K562 (cell line): ENCODE data around the gene IL23A. TPM values are rescaled to one million over a fixed set of nuclear protein-coding genes. Genes with fewer than 3 reads are reported as not detected.

Experiments
- ATAC-seq: fragments of 200-7000 bp; cut with Tn5 transposase; 3 replicates; pipeline ENCODE4 v1.9.1; 2020; ENCODE audit warnings: moderate library complexity
- BruUV-seq: library from RNA; stranded (reverse); fragments of 400-500 nt; replicated peaks from 2 replicates; lab custom pipeline; 2021; lab: Mats Ljungman, UMichigan
- CTCF ChIA-PET: fragments of 300-600 bp; formaldehyde crosslinking; extraction: SDS; loops from one replicate; lab custom pipeline; 2021; ENCODE audit warnings: low intra/inter-chr PET ratio; lab: Yijun Ruan, JAX
- POLR2A ChIA-PET: fragments of 300-600, 350-650 bp; sonication (Branson Sonifier 250); formaldehyde crosslinking; extraction: SDS; loops from one replicate; lab custom pipeline; 2021; ENCODE audit warnings: antibody characterized with exemption, inconsistent platforms; lab: Yijun Ruan, JAX
- DNase-seq, 4 experiments: peaks; one replicate each; pipeline versions ENCODE4 v3.0.0 to v3.0.0-alpha.2; 2011 to 2018; ENCODE audit warnings: low spot score in 3 of 4, mixed read lengths in 3 of 4; ENCODE audit errors: extremely low read depth in 1 of 4
- FAIRE-seq: peaks from 2 replicates; lab custom pipeline; 2011; peaks lifted over from hg19 to GRCh38; lab: Jason Lieb, UNC
- H2AFZ ChIP-seq: 2 replicates; pipeline ENCODE4 v1.6.0; 2011; ENCODE audit warnings: low read depth, low read length, control low read depth, inconsistent platforms
- H3K27ac ChIP-seq: fragments of 200-600 bp; 3 replicates; pipeline ENCODE4 v1.8.0; 2011; ENCODE audit warnings: low read depth, mild to moderate bottlenecking, control low read depth, inconsistent platforms, low read length, moderate library complexity, mixed read lengths; ENCODE audit errors: extremely low read depth
- H3K27me3 ChIP-seq, 2 experiments: fragments of 300-600 bp in 1 of 2; 2 replicates in 1 of 2; 3 replicates in 1 of 2; pipeline versions ENCODE4 v1.6.0 to v1.8.0; 2011; ENCODE audit warnings: inconsistent platforms in 2 of 2, low read length in 2 of 2, mild to moderate bottlenecking in 1 of 2, mixed read lengths in 1 of 2, moderate library complexity in 1 of 2; ENCODE audit not compliant: control insufficient read depth in 2 of 2, insufficient read depth in 2 of 2
- H3K36me3 ChIP-seq: fragments of 300-600 bp; 3 replicates; pipeline ENCODE4 v1.8.0; 2011; ENCODE audit warnings: mild to moderate bottlenecking, low read length, inconsistent platforms; ENCODE audit not compliant: control insufficient read depth, insufficient read depth
- H3K4me1 ChIP-seq, 2 experiments: fragments of 200-600 bp in 1 of 2; replicated peaks in 1 of 2; 2 replicates in 1 of 2; 3 replicates in 1 of 2; pipeline versions ENCODE4 v1.5.1 to v1.8.0; 2011; ENCODE audit warnings: inconsistent platforms in 2 of 2, low read length in 2 of 2, mild to moderate bottlenecking in 1 of 2, mixed read lengths in 1 of 2, moderate library complexity in 1 of 2; ENCODE audit not compliant: control insufficient read depth in 2 of 2, insufficient read depth in 2 of 2
- H3K4me2 ChIP-seq: 2 replicates; pipeline ENCODE4 v1.6.1; 2011; ENCODE audit warnings: low read length, control low read depth, inconsistent platforms, mixed read lengths; ENCODE audit not compliant: insufficient read depth
- H3K4me3 ChIP-seq: fragments of 200-600 bp; sonication (generic), shearing (Covaris generic); 2 replicates; pipeline ENCODE4 v1.5.1; 2016; ENCODE audit warnings: control low read depth, inconsistent platforms
- H3K79me2 ChIP-seq: fragments of 200-600 bp; 3 replicates; pipeline ENCODE4 v1.8.0; 2011; ENCODE audit warnings: low read length, inconsistent platforms; ENCODE audit not compliant: control insufficient read depth, insufficient read depth
- H3K9ac ChIP-seq, 2 experiments: 2 replicates each; pipeline versions ENCODE4 v1.6.0 to v1.6.1; 2011; ENCODE audit warnings: low read depth in 2 of 2, low read length in 2 of 2, control low read depth in 1 of 2, inconsistent platforms in 1 of 2, mild to moderate bottlenecking in 1 of 2, mixed read lengths in 1 of 2; ENCODE audit not compliant: insufficient read depth in 1 of 2
- H3K9me1 ChIP-seq: one replicate; pipeline ENCODE4 v1.6.0; 2011; ENCODE audit warnings: inconsistent platforms, mild to moderate bottlenecking, low read length, moderate library complexity; ENCODE audit not compliant: control insufficient read depth, insufficient read depth
- H3K9me3 ChIP-seq: replicated peaks from 2 replicates; pipeline ENCODE4 v1.5.1; 2011; ENCODE audit warnings: low read depth, low read length, inconsistent platforms; ENCODE audit not compliant: control insufficient read depth, insufficient read depth
- H4K20me1 ChIP-seq: replicated peaks from 2 replicates; pipeline ENCODE4 v1.6.1; 2011; ENCODE audit warnings: low read length, inconsistent platforms, mixed read lengths; ENCODE audit not compliant: control insufficient read depth, insufficient read depth
- BRF1 ChIP-seq: IDR thresholded peaks from 3 replicates; pipeline ENCODE4 v1.6.1; 2011; ENCODE audit warnings: borderline replicate concordance, mild to moderate bottlenecking; ENCODE audit not compliant: insufficient read length; ENCODE audit errors: extremely low read depth
- CTCF ChIP-seq, 3 experiments: IDR thresholded peaks in 2 of 3; conservative IDR thresholded peaks in 1 of 3; 2 replicates each; pipeline ENCODE4 v1.5.1; 2011 to 2012; ENCODE audit warnings: low read length in 3 of 3, mild to moderate bottlenecking in 3 of 3, control low read depth in 2 of 3, improper control_type of control experiment in 1 of 3, inconsistent platforms in 1 of 3, low read depth in 1 of 3, mixed read lengths in 1 of 3, moderate library complexity in 1 of 3; ENCODE audit not compliant: insufficient read depth in 2 of 3
- HLTF ChIP-seq: fragments of 450-650 bp; IDR thresholded peaks from 2 replicates; pipeline ENCODE4 v1.6.1; 2016
- KLF1 ChIP-seq: fragments of 450-650 bp; IDR thresholded peaks from 2 replicates; pipeline ENCODE4 v1.6.1; 2016; ENCODE audit warnings: missing genetic modification characterization, missing compliant biosample characterization
- RAD21 ChIP-seq, 2 experiments: fragments of 250-450 bp in 1 of 2; fragments of 450-650 bp in 1 of 2; sonication (Bioruptor Pico) in 1 of 2; formaldehyde crosslinking in 1 of 2; IDR thresholded peaks in 1 of 2; conservative IDR thresholded peaks in 1 of 2; 2 replicates each; pipeline versions ENCODE4 v1.4.0 to v1.8.0; 2020 to 2022; ENCODE audit warnings: mild to moderate bottlenecking in 2 of 2, moderate library complexity in 1 of 2
- RBFOX2 ChIP-seq: fragments of 200-400 bp; formaldehyde crosslinking; IDR thresholded peaks from 2 replicates; pipeline ENCODE4 v1.6.1; 2017; ENCODE audit warnings: low read depth, mild to moderate bottlenecking, low read length, moderate library complexity
- TFAP4 ChIP-seq: sonication (generic); formaldehyde crosslinking; IDR thresholded peaks from 2 replicates; pipeline ENCODE4 v1.8.0; 2022; ENCODE audit warnings: missing genetic modification reagents, mild to moderate bottlenecking, moderate library complexity, borderline replicate concordance
- ZFX ChIP-seq: sonication (generic); formaldehyde crosslinking; IDR thresholded peaks from 2 replicates; pipeline ENCODE4 v1.8.0; 2022; ENCODE audit warnings: mild to moderate bottlenecking, missing genetic modification reagents, moderate library complexity
- ZNF263 ChIP-seq: sonication (generic); formaldehyde crosslinking; IDR thresholded peaks from 2 replicates; pipeline ENCODE4 v1.8.0; 2022; ENCODE audit warnings: mild to moderate bottlenecking, missing genetic modification reagents, borderline replicate concordance
- ZNF445 ChIP-seq: fragments of 250-450 bp; sonication (Bioruptor Pico); IDR thresholded peaks from 2 replicates; pipeline ENCODE4 v1.4.0; 2020; ENCODE audit warnings: low read depth, mild to moderate bottlenecking, moderate library complexity
- WGBS: fragments of 100-300 bp; shearing (Covaris generic); methylation state at CpG from one replicate; pipeline ENCODE4 v1.1.6; 2016; ENCODE audit warnings: low coverage, mixed read lengths; ENCODE audit not compliant: insufficient coverage; ENCODE audit errors: missing lambda C conversion rate; 5-methylcytosine and 5-hydroxymethylcytosine counted together
- in situ Hi-C: fragments of 300-500 bp; cut with MboI; formaldehyde crosslinking; loops from 4 replicates; pipeline ENCODE4 v1.15.0; 2018; ENCODE audit warnings: inconsistent platforms, mixed read lengths
- intact Hi-C: fragments of 100-400 bp; cut with micrococcal nuclease; formaldehyde crosslinking; loops from 2 replicates; pipeline ENCODE4 v1.14.2; 2022
- polyA plus RNA-seq, 8 experiments: library from polyadenylated mRNA; depleted of rRNA in 4 of 8; stranded (reverse) in 5 of 8; unstranded in 3 of 8; fragments of >200 nt; fragmentation: Nextera tagmentation in 2 of 8; fragmentation: Illumina TruSeq in 1 of 8; extraction: Ambion mirVana in 2 of 8; extraction: Trizol in 1 of 8; gene quantifications; 2 replicates each; pipeline versions ENCODE4 v1.2.1 to v1.2.3, GENCODE V29; 2011 to 2014; ENCODE audit warnings: inconsistent platforms in 1 of 8, missing spikeins in 1 of 8
- total RNA-seq, 7 experiments: library from RNA; depleted of rRNA in 6 of 7; stranded (reverse); fragments of >200 nt in 6 of 7; fragmentation: Illumina TruSeq in 2 of 7; extraction: Trizol in 2 of 7; gene quantifications; 2 replicates each; pipeline versions ENCODE4 v1.2.1 to v1.2.3, GENCODE V29; 2011 to 2021; ENCODE audit warnings: low replicate concordance in 1 of 7

IL23A gene
- total and polyA plus RNA-seq, 9 of the 15 experiments (the other 6 are each of a cell fraction or from before 2014, with no cell fraction given): 4.4 to 37.2 (median 9.6) TPM

GRCh38 chr12:56346675-56347074, 8.0 kb downstream of the IL23A start:
- POLR2A ChIA-PET: interaction anchor here (0.9 to 19.4 kb wide), 3 partner anchors 4 to 14 kb away, joined by 3 to 274 read pairs (median 274); partner anchors contain the start of genes APOF, IL23A, PAN2 and STAT2
- intact Hi-C loops: no loop called here
- peaks cover 77% of the 10 kb centered on the region; the same call in 2 of the 3 replicates for H3K36me3 ChIP-seq
- TF ChIP-seq CTCF (IDR thresholded peaks at IDR 0.05 in 2 of 3, conservative IDR thresholded peaks at IDR 0.05 in 1 of 3; ENCODE audit: insufficient read depth in 2 of 3, low read depth in 1 of 3, low read length in 3 of 3) (peak; percentile 44 to 58 (median 46)), ZNF445 (no peak), KLF1 (tag) (no peak), BRF1 (no peak), HLTF (no peak), RAD21 (CRISPR knock-in tag; conservative IDR thresholded peaks at IDR 0.05 in 1 of 2, IDR thresholded peaks at IDR 0.05 in 1 of 2) (peak in 1 of 2 experiments; percentile 65; a peak in 2 of 4 replicates), TFAP4 (peak; percentile 42; the same call in 1 of the 2 replicates), ZNF263 (CRISPR knock-in tag) (peak; percentile 64; the same call in 1 of the 2 replicates), ZFX (CRISPR knock-in tag) (no peak), RBFOX2 (0 out of 2 replicates have a peak, but pooled peaks have one; percentile 24)

More at GRCh38 chr12:56346675-56347074, 8.0 kb downstream of the IL23A start:
- DNase-seq: peak in 1 of 4 experiments; percentile 43
- no peaks in the 10 kb centered on the region for H3K79me2 ChIP-seq
- H3K4me1 ChIP-seq: no peaks in the 10 kb centered on the region; a peak in 1 of 5 replicates
- no TSS peak for BruUV-seq
- H3K9me3 ChIP-seq: no peaks in the 10 kb centered on the region
- no peak overlapping the region for H2AFZ ChIP-seq
- no peaks in the 10 kb centered on the region for H3K27me3 ChIP-seq
- WGBS: 72% methylated on average over 5 of the region's 7 CpGs
- no peak overlapping the region for H3K4me3 ChIP-seq
- no peaks in the 10 kb centered on the region for H4K20me1 ChIP-seq
- H3K4me2 ChIP-seq: no peak overlapping the region
- in situ Hi-C loops: no loop called here
- H3K9me1 ChIP-seq: peaks cover 4% of the 10 kb centered on the region
- FAIRE-seq: no peak
- H3K9ac ChIP-seq: 0 out of 4 replicates have a peak overlapping the region, but pooled peaks of 1 of the 2 experiments have one; percentile 36
- peak; percentile 73 for ATAC-seq
- CTCF ChIA-PET: no interaction called here
- H3K27ac ChIP-seq: no peak overlapping the region
